HG03575 (cell line): Measurements from ENCODE around the gene SLC12A3.

Experiments used
- ATAC-seq: cut with Tn5 transposase; IDR thresholded peaks from one replicate; pipeline ENCODE4 v1.9.1; 2021; ENCODE audit not compliant: unreplicated experiment, insufficient number of reproducible peaks, low FRiP score; ENCODE audit errors: extremely low read depth

SLC12A3 gene

GRCh38 chr16:56847173-56847910 lies 17.7 kb upstream of the SLC12A3 start:
- ATAC-seq = no peak

- no peak for ATAC-seq
Measured at GRCh38 chr16:56848029-56848936, 16.7 kb upstream of the SLC12A3 start.

- ATAC-seq = no peak
Measured at GRCh38 chr16:56848955-56849689, 15.9 kb upstream of the SLC12A3 start.

- no peak for ATAC-seq
Measured at GRCh38 chr16:56849690-56850680, 15.0 kb upstream of the SLC12A3 start.

GRCh38 chr16:56851671-56852400 lies 13.2 kb upstream of the SLC12A3 start:
- no peak for ATAC-seq

- ATAC-seq = no peak
Measured at GRCh38 chr16:56852401-56852730, 12.6 kb upstream of the SLC12A3 start.

GRCh38 chr16:56852968-56853367 lies 12.0 kb upstream of the SLC12A3 start:
- no peak for ATAC-seq

GRCh38 chr16:56855201-56855600 lies 9.8 kb upstream of the SLC12A3 start:
- ATAC-seq = no peak

GRCh38 chr16:56855946-56856345 lies 9.1 kb upstream of the SLC12A3 start:
- no peak for ATAC-seq

- no peak for ATAC-seq
Measured at GRCh38 chr16:56856876-56857447, 8.0 kb upstream of the SLC12A3 start.

GRCh38 chr16:56858374-56858773 lies 6.6 kb upstream of the SLC12A3 start:
- ATAC-seq = no peak

- no peak for ATAC-seq
Measured at GRCh38 chr16:56859636-56860035, 5.4 kb upstream of the SLC12A3 start.

- ATAC-seq = no peak
Measured at GRCh38 chr16:56860226-56861020, 4.6 kb upstream of the SLC12A3 start.

GRCh38 chr16:56861092-56861610 lies 3.9 kb upstream of the SLC12A3 start:
- no peak for ATAC-seq

GRCh38 chr16:56861756-56862155 lies 3.3 kb upstream of the SLC12A3 start:
- ATAC-seq = no peak

GRCh38 chr16:56862776-56863175 lies 2.2 kb upstream of the SLC12A3 start:
- ATAC-seq = no peak
